Osteocyte (in vitro differentiated cells): Measurements from ENCODE around the gene IBA57. TPM values are rescaled to one million over a fixed set of nuclear protein-coding genes. Genes with fewer than 3 reads are reported as not detected.

Experiments used
- DNase-seq: peaks from one replicate; pipeline ENCODE4 v3.0.0; 2021; ENCODE audit warnings: mixed read lengths; ENCODE audit not compliant: unreplicated experiment; ENCODE audit errors: extremely low spot score
- H3K27ac Mint-ChIP-seq: one replicate; pipeline ENCODE4 v1.8.0; 2021; ENCODE audit warnings: mild to moderate bottlenecking, mixed read lengths; ENCODE audit not compliant: unreplicated experiment
- H3K27me3 Mint-ChIP-seq: one replicate; pipeline ENCODE4 v1.8.0; 2021; ENCODE audit warnings: mixed read lengths; ENCODE audit not compliant: unreplicated experiment
- H3K36me3 Mint-ChIP-seq: one replicate; pipeline ENCODE4 v1.8.0; 2021; ENCODE audit warnings: mixed read lengths; ENCODE audit not compliant: unreplicated experiment
- H3K4me1 Mint-ChIP-seq: one replicate; pipeline ENCODE4 v1.8.0; 2021; ENCODE audit warnings: mixed read lengths; ENCODE audit not compliant: unreplicated experiment
- H3K4me3 Mint-ChIP-seq: one replicate; pipeline ENCODE4 v1.8.0; 2021; ENCODE audit warnings: mild to moderate bottlenecking, moderate library complexity, mixed read lengths; ENCODE audit not compliant: unreplicated experiment
- H3K9me3 Mint-ChIP-seq: one replicate; pipeline ENCODE4 v1.8.0; 2021; ENCODE audit warnings: mixed read lengths; ENCODE audit not compliant: unreplicated experiment
- total RNA-seq: library from RNA; stranded (reverse); gene quantifications from 2 replicates; pipeline ENCODE4 v1.2.1, GENCODE V29; 2021
- TF ChIP-seq, protein P1 (sequence below): fragments of 200-600 bp; sonication (generic); IDR thresholded peaks from 2 replicates; pipeline ENCODE4 v1.5.0; 2021; ENCODE audit warnings: antibody characterized with exemption, mild to moderate bottlenecking, moderate library complexity

IBA57 gene
- total RNA-seq, 1 donor from 2014 or later = 8.1 TPM

DNA sequence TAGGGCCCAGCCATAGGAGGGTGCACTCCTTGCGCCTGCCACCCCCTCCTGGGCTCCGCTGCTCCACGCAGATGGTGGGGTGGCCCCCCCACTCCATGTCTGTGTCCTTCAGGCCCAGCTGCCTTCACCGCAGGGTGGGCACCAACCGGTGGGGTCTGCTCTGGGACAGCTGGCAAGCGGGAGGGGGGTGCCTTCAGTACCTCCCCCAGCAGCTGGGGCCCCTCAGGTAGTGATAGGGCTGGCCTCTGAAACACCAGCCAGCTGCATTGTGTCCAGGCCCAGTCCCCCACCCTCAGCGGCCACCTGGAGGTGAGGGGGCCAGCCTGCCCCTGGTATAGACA, 15.5 kb upstream of the IBA57 start:
- no peak for DNase-seq
- Mint-ChIP-seq H3K36me3 (no peaks in the 10 kb centered on the region), H3K4me1 (peaks cover 3% of the 10 kb centered on the region), H3K27me3 (no peaks in the 10 kb centered on the region), H3K27ac (peak overlapping the region; percentile 38), H3K4me3 (no peak overlapping the region), H3K9me3 (no peaks in the 10 kb centered on the region)
- TF ChIP-seq, protein P1, sequence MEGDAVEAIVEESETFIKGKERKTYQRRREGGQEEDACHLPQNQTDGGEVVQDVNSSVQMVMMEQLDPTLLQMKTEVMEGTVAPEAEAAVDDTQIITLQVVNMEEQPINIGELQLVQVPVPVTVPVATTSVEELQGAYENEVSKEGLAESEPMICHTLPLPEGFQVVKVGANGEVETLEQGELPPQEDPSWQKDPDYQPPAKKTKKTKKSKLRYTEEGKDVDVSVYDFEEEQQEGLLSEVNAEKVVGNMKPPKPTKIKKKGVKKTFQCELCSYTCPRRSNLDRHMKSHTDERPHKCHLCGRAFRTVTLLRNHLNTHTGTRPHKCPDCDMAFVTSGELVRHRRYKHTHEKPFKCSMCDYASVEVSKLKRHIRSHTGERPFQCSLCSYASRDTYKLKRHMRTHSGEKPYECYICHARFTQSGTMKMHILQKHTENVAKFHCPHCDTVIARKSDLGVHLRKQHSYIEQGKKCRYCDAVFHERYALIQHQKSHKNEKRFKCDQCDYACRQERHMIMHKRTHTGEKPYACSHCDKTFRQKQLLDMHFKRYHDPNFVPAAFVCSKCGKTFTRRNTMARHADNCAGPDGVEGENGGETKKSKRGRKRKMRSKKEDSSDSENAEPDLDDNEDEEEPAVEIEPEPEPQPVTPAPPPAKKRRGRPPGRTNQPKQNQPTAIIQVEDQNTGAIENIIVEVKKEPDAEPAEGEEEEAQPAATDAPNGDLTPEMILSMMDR = no peak

DNA sequence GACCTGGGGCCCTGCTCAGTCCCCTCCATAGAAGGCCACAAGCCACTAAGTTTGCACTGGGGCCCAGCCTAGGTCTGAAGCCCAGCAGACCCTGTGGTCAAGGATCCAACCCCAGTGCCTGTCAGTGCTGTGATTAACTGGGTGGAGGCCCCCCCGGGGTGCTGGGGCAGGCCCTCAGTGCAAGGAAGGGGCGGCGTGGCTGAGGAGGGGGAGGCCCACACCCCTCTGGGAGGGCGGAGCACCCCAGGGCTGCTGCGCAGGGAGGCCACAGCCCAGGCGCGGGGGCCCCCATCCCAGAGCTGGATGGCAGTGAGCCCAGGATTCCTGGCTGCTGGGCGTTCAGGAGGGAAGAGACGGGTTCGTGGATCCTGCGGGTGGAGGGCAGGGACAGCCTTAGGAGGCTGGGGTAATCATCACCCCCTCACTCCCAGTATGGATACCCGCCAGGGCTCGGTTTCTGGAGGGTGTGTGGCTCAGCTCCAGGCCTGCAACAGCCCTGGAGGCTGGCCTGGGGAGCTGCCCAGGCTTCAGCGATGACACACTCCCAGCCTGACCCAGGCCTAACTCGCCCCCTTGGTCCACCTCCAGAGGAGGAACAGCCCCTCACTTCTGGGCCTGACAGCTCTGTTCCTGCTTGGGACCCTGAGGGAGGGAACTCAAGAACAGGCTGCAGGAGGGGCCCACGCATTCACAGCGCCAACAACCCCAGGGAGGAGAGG, 15.0 kb upstream of the IBA57 start:
- TF ChIP-seq, protein P1 = no peak
- no peaks in the 10 kb centered on the region for H3K9me3 Mint-ChIP-seq
- DNase-seq = no peak
- H3K4me1 Mint-ChIP-seq = peaks cover 5% of the 10 kb centered on the region
- H3K27me3 Mint-ChIP-seq = no peaks in the 10 kb centered on the region
- H3K4me3 Mint-ChIP-seq = no peak overlapping the region
- H3K36me3 Mint-ChIP-seq = no peaks in the 10 kb centered on the region
- no peak overlapping the region for H3K27ac Mint-ChIP-seq

DNA sequence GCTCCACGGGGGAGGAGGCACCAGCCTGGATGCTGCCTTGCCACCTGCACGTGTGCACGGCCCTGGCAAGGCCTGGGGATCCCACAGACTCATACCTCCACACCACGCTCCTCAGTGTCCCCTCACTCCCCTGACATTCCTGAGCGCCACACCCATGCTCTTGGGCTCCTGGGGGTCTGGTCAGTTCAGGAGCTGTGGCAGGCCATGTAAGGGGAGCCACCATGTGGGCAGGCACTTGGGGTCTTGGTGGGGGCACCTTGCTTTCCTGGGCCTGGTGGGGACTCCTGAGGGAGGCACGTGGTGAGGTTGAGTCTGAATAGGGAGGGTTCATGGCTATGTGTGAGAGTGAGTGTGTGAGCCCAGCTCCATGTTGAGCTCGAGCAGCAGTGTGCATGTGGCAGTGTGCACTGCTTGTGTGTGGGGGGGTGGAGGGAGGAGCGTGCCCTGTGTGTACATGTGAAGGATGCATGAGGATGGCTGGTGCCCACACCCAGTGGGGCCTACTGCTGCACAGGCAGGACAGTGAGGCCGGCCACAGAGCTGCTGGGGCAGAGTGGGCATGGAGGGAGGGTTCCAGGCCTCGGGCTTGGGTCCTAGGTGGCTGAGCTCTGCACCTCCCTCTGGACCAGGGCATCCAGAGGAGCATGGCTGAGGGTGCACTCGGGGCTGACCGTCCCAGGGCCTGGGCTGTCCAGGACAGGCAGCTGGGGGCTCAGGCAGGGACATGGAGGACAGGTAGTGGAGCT, 14.3 kb upstream of the IBA57 start:
- H3K4me3 Mint-ChIP-seq = no peak overlapping the region
- no peak for DNase-seq
- H3K36me3 Mint-ChIP-seq = no peaks in the 10 kb centered on the region
- no peak overlapping the region for H3K27ac Mint-ChIP-seq
- TF ChIP-seq, protein P1 = no peak
- peaks cover 5% of the 10 kb centered on the region for H3K4me1 Mint-ChIP-seq
- H3K9me3 Mint-ChIP-seq = no peaks in the 10 kb centered on the region
- H3K27me3 Mint-ChIP-seq = no peaks in the 10 kb centered on the region

DNA sequence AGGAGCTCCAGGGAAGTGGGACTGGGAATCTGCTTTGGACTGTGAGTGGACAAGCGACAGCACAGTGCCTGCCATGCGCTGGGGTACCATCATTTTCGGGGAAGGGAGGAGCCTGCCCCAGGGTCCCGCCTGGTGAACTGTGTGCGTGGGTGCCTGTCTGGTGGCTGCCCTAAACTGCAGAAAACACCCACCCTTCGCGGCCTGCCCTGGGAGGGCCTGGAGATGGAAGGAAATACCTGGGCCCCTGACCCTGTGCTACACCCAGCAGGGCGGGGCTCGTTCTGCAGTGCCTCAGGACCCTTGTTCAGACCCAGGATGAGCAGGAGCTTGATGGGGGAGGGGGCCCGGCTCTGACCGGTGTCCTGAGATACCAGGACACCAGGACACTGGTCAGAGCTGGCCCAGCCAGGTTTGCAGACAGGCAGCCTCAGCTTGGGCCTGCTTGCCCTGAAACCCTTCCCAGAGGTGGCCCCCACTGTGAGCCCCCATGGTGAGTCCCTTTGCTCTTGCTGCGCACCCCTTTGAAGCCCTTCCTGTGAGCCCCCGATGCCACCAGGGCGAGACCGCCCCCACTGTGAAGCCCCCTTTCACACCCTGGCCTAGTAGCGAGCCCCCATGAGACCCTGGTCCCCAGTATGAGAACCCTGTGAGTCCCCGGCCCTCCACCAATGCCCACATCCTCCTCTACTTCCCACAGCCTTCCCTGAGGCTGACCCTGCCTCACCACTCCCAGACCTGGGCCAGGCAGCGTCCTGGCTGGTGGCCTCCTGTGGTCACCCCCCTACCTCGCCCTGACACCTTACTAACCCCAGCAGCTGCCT, 13.3 kb upstream of the IBA57 start:
- Mint-ChIP-seq H3K27me3 (no peaks in the 10 kb centered on the region), H3K36me3 (no peaks in the 10 kb centered on the region), H3K27ac (no peak overlapping the region), H3K4me3 (no peak overlapping the region), H3K4me1 (peaks cover 5% of the 10 kb centered on the region), H3K9me3 (no peaks in the 10 kb centered on the region)
- TF ChIP-seq, protein P1 = no peak
- DNase-seq = no peak

DNA sequence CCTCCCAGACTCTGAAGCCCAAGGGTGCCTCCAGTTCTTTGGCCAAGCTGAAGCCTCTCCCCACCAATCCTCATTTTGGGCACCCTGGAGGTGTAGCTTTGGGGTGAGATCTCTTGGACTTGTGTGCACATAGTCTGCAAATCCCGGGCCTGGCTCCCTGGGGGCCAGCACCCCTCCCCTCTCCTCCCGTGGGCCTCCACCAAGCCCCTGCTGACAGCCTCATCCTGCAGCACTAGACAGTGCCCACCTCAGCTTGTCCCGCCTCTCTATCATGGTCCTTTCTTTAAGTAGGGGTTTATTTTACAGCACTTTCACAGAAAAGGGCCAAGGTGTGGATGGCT, 12.7 kb upstream of the IBA57 start:
- peaks cover 5% of the 10 kb centered on the region for H3K4me1 Mint-ChIP-seq
- H3K36me3 Mint-ChIP-seq = no peaks in the 10 kb centered on the region
- DNase-seq = no peak
- no peaks in the 10 kb centered on the region for H3K9me3 Mint-ChIP-seq
- H3K27ac Mint-ChIP-seq = no peak overlapping the region
- H3K27me3 Mint-ChIP-seq = no peaks in the 10 kb centered on the region
- TF ChIP-seq, protein P1 = no peak
- no peak overlapping the region for H3K4me3 Mint-ChIP-seq
